ENCODE measurements around the gene MZB1.

The MZB1 gene

DNA sequence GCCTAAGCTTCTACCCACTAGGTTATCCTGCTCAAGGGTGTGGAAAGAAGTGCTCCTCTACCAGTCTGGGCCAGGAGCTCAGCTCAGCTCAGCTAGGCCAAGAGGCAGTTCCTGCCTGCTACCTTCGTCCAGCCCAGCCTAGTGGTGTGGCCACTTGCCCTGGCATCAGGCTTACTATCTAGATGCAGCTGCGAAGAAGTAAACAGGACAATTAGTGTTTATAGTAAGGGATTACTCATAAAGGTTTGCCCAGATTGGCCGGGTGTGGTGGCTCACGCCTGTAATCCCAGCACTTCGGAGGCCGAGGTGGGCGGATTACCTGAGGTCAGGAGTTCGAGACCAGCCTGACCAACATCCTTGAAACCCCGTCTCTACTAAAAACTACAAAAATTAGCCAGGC is 26.9 kb upstream of the MZB1 start:
- FAIRE-seq (no peak), DNase-seq (ENCODE audit: insufficient read length, low spot score) (no peak)
- TF ChIP-seq, protein P1, sequence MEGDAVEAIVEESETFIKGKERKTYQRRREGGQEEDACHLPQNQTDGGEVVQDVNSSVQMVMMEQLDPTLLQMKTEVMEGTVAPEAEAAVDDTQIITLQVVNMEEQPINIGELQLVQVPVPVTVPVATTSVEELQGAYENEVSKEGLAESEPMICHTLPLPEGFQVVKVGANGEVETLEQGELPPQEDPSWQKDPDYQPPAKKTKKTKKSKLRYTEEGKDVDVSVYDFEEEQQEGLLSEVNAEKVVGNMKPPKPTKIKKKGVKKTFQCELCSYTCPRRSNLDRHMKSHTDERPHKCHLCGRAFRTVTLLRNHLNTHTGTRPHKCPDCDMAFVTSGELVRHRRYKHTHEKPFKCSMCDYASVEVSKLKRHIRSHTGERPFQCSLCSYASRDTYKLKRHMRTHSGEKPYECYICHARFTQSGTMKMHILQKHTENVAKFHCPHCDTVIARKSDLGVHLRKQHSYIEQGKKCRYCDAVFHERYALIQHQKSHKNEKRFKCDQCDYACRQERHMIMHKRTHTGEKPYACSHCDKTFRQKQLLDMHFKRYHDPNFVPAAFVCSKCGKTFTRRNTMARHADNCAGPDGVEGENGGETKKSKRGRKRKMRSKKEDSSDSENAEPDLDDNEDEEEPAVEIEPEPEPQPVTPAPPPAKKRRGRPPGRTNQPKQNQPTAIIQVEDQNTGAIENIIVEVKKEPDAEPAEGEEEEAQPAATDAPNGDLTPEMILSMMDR (IDR thresholded peaks at IDR 0.05; ENCODE audit: insufficient read depth, missing control alignments): no peak

DNA sequence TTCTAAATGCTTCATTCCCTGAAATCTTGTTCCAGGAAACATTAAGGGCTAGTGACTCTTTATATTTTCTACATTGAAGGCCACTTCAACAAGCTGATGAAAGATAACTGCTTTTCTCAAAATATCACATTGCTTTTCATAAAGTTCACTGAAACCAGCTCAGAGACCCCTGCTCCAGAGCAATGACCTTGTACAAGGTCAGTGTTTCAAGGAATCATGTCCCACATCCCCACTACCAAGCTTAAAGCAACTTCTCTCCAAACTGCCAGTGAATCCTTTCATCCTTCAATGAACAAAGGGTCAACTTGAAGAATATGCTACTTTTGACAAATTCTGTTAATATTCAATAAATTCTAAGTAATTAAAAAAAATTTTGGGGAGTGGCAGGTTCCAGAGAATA is 26.2 kb upstream of the MZB1 start:
- TF ChIP-seq, protein P1 (IDR thresholded peaks at IDR 0.05; ENCODE audit: insufficient read depth, missing control alignments): no peak
- no peak for FAIRE-seq
- DNase-seq (ENCODE audit: insufficient read length, low spot score): no peak

DNA sequence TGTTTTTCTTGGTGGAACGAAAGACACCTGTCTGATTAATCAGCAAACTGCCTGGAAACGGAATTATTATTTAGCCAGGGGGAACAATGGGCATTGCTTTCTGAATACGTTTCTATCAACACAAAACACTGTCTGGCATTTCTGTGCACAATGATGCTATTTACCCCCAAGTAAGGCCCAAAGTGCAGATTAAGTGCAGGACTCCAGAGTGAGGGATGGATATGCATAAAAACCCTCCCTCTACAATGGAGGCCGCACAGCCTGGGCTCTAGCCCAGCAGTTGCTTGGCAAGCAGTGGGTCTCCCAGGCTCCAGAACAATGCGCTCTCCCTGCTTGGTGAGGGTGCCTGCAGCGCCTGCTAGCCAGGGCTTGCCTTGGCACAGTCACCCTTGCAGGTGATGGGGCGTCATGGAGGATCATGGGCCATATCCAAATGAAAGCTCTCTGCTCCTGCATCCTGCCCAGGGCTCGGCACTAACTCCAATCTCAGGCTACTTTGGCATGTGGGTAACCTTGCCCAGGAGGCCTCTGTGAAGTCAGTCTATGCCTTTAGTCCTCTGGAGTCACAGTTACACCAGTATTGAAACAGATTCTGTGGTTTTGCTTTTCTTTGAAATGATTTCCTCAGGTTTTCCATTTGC is 25.6 kb upstream of the MZB1 start:
- TF ChIP-seq, protein P1 (IDR thresholded peaks at IDR 0.05; ENCODE audit: insufficient read depth, missing control alignments): no peak
- no peak for FAIRE-seq
- DNase-seq (ENCODE audit: insufficient read length, low spot score): no peak

DNA sequence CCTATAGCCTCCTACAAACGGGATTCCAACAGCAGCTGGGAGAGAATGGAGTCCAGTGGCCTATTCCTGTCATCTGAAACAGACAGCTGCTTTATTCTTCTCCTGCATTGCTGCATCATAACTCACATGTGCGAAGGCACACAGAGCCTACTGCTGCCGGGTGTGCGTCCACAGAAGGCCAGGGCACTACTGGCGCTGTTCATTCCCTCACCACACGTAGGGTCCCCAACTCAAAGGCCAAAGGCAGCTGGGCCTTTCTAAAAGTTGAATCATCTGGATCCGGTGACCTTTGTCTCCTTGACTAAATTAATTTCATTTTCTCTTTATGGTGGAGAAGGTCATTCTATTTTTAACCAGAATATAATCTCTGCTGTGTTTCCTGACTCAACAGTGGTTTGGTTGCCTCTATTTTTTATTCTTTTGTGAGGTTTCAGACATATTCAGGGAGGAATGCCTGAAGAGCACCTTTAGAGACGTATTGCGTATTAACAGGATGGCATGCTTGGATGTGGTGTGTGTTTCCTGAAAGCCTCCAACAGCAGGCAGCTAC is 24.9 kb upstream of the MZB1 start:
- FAIRE-seq (no peak), DNase-seq (ENCODE audit: insufficient read length, low spot score) (no peak)
- TF ChIP-seq, protein P1 (IDR thresholded peaks at IDR 0.05; ENCODE audit: insufficient read depth, missing control alignments): no peak

DNA sequence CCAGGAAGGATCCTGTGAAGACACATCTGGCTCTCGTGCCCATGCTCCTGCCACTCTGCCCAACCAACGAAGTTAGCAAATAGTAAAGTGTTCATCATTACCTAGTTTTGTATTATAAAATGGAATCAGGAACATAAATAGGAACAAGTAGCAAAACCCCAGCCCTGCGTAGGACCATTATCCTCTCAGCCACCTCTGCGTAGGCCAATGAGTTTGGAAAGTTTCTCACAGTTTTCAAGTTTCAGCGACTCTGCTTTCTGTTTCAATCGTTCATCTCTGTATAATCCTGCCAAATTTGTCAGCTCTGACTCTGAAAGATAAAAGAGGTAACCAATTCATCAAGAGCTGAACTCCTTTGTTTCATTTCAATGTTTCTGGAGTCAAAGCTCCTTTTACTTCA is 24.2 kb upstream of the MZB1 start:
- no peak for DNase-seq (ENCODE audit: insufficient read length, low spot score)
- TF ChIP-seq, protein P1 (IDR thresholded peaks at IDR 0.05; ENCODE audit: insufficient read depth, missing control alignments): no peak
- FAIRE-seq: no peak

DNA sequence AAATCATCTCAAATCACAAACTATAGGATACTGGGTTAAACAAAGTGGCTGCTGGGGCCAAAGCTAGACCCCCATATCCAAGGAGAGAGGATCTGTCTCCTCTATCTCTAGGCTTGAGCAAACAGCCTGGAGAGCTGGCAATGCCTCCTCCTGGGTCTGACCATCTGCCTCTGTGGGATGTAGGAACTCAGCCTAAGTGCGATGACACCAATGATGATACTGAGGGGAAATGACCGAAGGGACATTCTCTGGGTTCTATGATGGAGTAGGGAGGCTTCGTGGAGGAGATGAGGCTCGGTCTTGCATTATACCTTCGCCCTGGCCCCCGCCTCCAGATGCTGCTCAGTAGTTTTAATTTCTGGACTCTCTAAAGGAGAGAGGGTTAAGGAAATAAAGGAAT is 23.4 kb upstream of the MZB1 start:
- DNase-seq (ENCODE audit: insufficient read length, low spot score): no peak
- FAIRE-seq: no peak
- TF ChIP-seq, protein P1 (IDR thresholded peaks at IDR 0.05; ENCODE audit: insufficient read depth, missing control alignments): no peak

All from D721Med (cell line).